Measurements from ENCODE around the gene KLRF1. TPM values are rescaled to one million over a fixed set of nuclear protein-coding genes. Genes with fewer than 3 reads are reported as not detected.

The KLRF1 gene
- total and polyA plus RNA-seq, 12 donors = 0.19 to 2.3 (median 0.40) TPM; not detected in 6

GRCh38 chr12:9796346-9796745 is 30.9 kb upstream of the KLRF1 start:
- H3K36me3 ChIP-seq = no peaks in the 10 kb centered on the region
- intact Hi-C loops (cut with DNase I) = loop anchor here in 1 of 10 donors (5.0 kb wide), 1 partner anchor 44 kb away; no protein-coding TSS in a partner anchor
- TF ChIP-seq CTCF (IDR thresholded peaks at IDR 0.05) = no peak
- H3K9me3 ChIP-seq = no peaks in the 10 kb centered on the region
- no peaks in the 10 kb centered on the region for H3K27me3 ChIP-seq
- ATAC-seq = no peak
- H3K27ac ChIP-seq = peak overlapping the region in 1 of 10 donors; percentile 32
- WGBS, 2 donors = 69 to 93% methylated on average over 5 of the region's 5 CpGs
- no peak for DNase-seq
- peaks cover 0 to 36% (median 0%) of the 10 kb centered on the region in 9 donors for H3K4me1 ChIP-seq
- H3K4me3 ChIP-seq = no peak overlapping the region

DNA sequence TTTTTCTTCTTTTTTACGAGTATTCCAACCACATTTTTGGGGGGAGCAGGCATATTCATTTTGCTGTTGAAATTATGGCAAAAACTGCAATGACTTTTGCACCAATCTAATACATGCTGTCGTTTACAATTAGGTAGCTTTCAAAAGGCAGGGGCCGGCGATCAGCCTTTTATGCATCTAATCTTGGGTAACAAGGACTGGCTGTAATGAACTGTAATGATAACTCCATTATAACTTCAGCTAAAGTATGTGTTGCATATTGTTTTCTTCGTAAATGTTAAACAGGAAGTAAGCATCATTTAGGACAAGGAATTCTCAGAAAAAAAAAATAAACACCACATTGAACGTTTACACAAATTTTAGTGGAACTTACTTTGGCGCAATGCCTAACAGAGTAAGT is 30.3 kb upstream of the KLRF1 start:
- H3K36me3 ChIP-seq = no peaks in the 10 kb centered on the region
- intact Hi-C loops (cut with DNase I) = loop anchor here in 1 of 10 donors (5.0 kb wide), 1 partner anchor 45 kb away; no protein-coding TSS in a partner anchor
- H3K4me3 ChIP-seq = no peak overlapping the region
- 65 to 74% methylated on average over 7 of the region's 7 CpGs for WGBS, 2 donors
- peak overlapping the region in 1 of 10 donors; percentile 32 for H3K27ac ChIP-seq
- TF ChIP-seq CTCF (IDR thresholded peaks at IDR 0.05) = no peak
- no peaks in the 10 kb centered on the region for H3K9me3 ChIP-seq
- ATAC-seq (no peak), DNase-seq (no peak)
- H3K4me1 ChIP-seq = peaks cover 0 to 36% (median 0%) of the 10 kb centered on the region in 9 donors
- H3K27me3 ChIP-seq = no peaks in the 10 kb centered on the region

DNA sequence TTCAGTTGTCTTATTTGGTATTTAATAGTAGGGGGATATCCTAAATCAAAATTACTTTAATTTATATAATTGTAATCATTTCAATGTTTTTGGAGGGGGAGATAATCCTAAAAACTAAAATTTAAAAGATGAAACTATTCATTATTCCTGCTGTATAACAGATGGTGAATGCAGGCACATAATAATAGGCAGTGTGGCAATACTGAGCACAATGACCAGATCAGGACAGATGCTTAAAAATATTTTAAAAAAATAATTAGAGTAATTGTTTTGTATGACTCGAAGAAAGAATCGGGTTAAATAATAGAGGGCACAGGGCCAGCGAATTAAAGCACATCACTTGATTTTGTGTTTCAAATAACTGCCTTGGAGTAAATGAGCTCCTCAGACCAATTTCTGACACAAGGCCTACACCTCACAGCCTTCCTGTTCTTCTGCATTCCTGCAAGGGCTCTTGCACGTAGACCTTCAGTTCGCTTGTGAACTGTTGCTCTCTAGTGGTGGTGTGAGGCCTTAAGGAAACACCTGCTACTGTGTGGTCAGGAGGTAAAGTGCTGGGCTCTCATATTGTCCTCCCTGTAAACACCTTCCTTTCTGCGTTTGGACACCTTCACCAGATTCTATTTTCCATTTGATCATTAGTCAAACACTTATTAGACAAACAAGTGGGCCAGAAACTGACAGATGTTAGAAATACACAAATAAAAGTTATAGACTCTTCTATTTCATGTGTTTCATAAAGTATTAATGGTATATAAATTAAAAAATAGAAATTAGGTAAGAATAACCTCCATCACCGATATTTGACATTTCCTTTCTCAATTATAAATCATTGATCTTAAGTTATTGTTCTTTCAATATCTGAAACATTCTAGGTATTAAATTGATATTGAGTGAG is 29.3 kb upstream of the KLRF1 start:
- intact Hi-C loops (cut with DNase I) = loop anchor here in 3 of 10 donors (2.0 to 5.0 kb wide), 2 partner anchors 46 to 47 kb away; no protein-coding TSS in a partner anchor
- peak in 5 of 8 donors; percentile 55 to 92 (median 64) for ATAC-seq
- H3K4me1 ChIP-seq = peaks cover 0 to 36% (median 0%) of the 10 kb centered on the region in 9 donors
- no peaks in the 10 kb centered on the region for H3K27me3 ChIP-seq
- no peak for DNase-seq
- H3K4me3 ChIP-seq = no peak overlapping the region
- no peaks in the 10 kb centered on the region for H3K9me3 ChIP-seq
- peak in 7 of 9 donors; percentile 27 to 61 (median 43) for TF ChIP-seq CTCF (IDR thresholded peaks at IDR 0.05)
- no peaks in the 10 kb centered on the region for H3K36me3 ChIP-seq
- WGBS, 2 donors = 47 to 58% methylated on average over 7 of the region's 7 CpGs
- no peak overlapping the region for H3K27ac ChIP-seq

- H3K27me3 ChIP-seq = no peaks in the 10 kb centered on the region
- no peak overlapping the region for H3K4me3 ChIP-seq
- no peak for ATAC-seq
- intact Hi-C loops (cut with DNase I) = loop anchor here in 3 of 10 donors (2.0 to 5.0 kb wide), 2 partner anchors 48 to 49 kb away; no protein-coding TSS in a partner anchor
- H3K9me3 ChIP-seq = no peaks in the 10 kb centered on the region
- WGBS, 2 donors = 76 to 83% methylated on average over 1 of the region's 1 CpG
- H3K27ac ChIP-seq = no peak overlapping the region
- no peak for TF ChIP-seq CTCF (IDR thresholded peaks at IDR 0.05)
- H3K36me3 ChIP-seq = no peaks in the 10 kb centered on the region
- DNase-seq = no peak
- peaks cover 0 to 18% (median 0%) of the 10 kb centered on the region in 9 donors for H3K4me1 ChIP-seq
Measured at GRCh38 chr12:9799961-9800360, 27.3 kb upstream of the KLRF1 start.

Data from heart right ventricle (tissue), 16 donors.